ENCODE results near the gene GPR26. TPM values are rescaled to one million over a fixed set of nuclear protein-coding genes. Genes with fewer than 3 reads are reported as not detected.

GPR26 gene
- polyA plus RNA-seq, 1 of the 3 experiments (the other 2 are of a cell fraction) = not detected

Other genes starting within 250 kb of the GPR26 start
- gene CPXM2, start 225.5 kb downstream of the GPR26 start, polyA plus RNA-seq (2012; rRNA removed) = not detected in 2 replicates